ENCODE data around the gene OSM.
A peak's percentile ranks its signal among the peaks of the same experiment; 100 is the strongest.

OSM gene

DNA sequence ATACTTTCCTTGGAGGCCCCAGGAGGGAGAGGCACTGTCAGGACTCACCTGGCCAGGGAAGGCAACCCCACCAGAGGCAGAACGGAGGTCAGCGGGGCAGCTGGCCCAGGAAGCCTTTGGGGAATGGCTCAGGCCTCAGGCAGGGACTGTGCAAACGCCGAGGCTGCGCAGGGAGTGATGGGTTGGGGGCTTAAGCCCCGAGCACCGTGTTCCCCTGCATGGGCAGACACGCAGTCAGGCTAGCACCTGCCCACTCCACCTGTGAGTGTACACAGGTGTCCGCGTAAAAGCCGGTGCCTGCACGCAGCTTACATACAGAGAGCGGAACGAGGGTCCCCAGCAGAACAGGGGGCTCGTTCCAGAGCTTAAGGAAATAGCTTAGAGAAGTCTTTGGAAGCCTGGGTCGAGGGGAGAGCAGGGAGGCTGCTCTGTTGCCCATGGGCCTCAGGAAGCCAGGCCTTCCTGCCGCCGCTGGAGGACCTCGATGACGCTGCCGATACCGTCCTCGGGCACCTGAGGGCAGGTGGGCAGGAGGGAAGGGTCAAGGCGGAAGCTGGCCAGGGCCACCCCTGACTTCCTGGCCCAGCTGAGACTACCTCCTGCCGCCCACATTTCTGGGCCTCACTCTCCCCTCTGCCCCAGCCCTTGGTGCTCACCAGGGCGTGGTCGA lies 18.7 kb upstream of the OSM start:
- DNase-seq (ENCODE audit: low spot score): no peak

DNA sequence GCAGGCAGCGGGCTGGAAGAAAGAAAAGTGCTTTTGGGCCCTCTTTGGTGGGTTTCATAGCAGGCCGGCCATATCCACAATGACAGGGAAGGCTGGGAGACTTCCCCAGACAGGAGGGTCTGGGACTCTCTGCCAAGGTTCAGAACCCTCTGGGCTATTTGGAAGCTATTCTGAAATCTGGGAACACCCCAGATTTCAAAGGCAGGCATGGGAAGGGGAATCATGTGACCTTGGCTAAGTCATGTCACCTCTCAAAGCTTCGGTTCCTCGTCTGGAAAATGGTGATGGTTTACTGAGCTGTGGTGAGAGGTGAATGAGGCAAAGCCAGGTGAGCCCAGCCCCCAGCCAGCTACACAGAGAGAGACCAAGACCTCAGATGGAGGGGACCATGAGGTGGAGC lies 18.0 kb upstream of the OSM start:
- no peak for DNase-seq (ENCODE audit: low spot score)

DNA sequence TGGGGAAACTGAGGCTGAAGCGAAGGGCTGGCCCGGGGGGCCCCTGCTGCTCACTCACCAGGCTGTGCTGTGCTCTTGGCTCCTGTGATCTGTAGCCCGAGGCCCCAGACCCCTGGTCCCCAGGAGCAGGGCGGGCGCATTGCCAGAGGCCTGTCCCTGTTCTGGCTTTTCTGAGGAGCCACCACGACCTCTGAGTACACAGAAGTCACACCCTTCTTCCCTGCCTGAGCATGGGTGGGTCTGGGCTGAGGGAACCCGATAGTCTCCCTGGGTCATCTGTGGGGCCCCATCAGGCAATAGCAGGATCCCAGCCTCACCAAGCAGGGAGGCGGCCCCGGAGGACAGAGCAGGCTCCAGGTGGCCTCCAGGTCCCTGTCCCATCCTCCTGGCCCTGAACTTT lies 17.5 kb upstream of the OSM start:
- DNase-seq (ENCODE audit: low spot score): no peak

DNA sequence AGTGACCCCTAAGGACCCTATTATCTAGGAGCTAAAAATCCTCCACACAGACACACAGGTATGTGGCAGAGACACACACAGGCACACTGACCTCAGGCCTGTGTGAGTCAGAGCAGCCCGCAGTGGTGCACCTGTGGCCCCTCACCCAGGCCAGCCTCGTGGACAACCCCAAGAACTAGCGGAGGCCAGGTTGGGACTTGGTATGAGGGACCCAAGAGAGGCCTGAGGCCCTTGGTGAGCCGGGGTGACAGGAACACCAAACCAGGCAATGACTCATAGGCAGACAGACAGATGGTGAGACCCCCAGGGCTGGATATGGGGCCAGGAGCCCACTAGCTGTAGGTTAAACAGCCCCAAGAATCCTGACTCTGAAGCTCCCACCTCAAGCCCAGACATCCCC lies 16.7 kb upstream of the OSM start:
- no peak for DNase-seq (ENCODE audit: low spot score)

DNA sequence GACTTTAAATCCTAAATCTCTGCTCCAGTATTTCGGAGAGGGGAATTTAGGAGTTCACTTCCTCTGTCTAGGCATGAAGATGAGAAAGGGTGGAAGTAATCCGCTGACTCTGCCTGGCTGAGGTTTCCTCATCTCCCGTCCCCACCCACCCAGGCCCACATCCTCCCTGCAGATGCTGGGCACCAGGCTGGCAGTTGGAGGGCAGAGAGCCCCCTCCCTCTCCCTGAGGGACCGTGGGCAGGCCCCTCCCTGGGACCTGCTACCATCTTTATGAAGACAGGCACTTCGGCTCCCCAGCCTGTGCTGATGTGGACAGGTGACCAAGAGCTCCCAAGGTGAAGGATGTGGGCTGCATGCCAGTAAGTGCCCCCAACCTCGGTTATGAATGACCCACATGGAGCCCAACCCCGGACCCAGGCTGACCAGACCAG lies 16.0 kb upstream of the OSM start:
- DNase-seq (ENCODE audit: low spot score): no peak

DNA sequence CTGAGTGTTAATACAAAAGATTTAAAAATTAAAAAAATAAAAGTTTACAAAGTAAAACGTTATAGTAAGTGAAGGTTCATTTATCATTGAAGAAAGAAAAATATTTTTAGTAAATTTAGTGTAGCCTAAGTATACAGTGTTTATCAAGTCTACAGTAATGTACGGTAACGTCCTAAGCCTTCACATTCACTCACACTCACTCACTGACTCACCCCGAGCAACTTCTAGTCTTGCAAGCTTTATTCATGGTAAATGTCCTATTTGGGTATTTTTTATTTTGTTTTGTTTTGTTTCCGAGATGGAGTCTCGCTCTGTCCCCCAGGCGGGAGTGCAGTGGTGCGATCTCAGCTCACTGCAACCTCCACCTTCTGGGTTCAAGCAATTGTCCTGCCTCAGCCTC lies 13.9 kb upstream of the OSM start:
- DNase-seq (ENCODE audit: low spot score): no peak

DNA sequence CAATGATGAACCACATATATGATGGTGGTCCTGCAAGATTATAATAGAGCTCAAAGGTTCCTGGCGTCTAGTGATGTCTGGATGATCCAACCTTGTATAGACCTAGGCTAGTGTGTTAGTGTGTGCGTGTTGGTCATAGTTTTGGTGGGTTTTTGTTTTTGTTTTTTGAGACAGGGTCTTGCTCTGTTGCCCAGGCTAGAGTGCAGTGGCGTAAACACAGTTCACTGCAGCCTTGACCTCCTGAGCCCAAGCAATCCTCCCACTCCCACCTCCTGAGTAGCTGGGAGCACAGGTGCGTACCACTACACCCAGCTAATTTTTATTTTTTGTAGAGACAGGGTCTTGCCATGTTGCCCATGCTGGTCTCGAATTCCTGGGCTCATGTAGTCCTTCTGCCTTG lies 13.3 kb upstream of the OSM start:
- no peak for DNase-seq (ENCODE audit: low spot score)

DNA sequence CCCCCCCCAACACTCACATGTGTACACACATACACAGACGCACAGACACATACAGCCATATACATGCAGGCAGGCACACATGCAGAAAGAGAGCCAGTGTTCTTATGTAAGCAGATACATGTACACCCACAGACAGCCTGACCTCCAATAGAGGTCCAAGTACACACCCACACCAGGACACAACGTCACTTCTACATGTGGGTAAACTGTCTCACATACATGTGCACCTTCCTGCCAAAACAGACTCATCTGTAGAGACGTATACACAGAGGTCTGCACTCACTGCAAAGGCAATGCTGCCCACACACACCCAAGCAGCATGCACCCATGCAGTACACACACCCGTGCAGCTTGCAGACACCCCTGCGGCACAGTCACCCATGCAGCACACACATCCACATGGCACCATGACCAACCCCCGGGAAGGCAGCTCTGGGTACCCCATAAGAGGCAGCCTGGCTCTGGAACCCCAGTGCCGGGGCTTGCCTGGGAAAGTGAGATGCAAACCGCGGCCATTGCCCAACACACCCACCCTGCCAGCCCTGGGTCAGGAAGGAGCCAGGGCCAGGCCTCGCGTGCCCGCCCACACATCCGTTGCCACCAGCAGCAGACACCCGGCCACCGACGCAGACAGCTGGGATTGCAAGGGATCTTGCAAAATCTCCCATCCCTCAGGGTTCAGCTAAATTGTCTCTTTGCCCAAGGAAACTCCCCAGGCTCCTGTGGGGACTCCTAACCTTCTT lies 12.6 kb upstream of the OSM start:
- DNase-seq (ENCODE audit: low spot score): peak; percentile 63

DNA sequence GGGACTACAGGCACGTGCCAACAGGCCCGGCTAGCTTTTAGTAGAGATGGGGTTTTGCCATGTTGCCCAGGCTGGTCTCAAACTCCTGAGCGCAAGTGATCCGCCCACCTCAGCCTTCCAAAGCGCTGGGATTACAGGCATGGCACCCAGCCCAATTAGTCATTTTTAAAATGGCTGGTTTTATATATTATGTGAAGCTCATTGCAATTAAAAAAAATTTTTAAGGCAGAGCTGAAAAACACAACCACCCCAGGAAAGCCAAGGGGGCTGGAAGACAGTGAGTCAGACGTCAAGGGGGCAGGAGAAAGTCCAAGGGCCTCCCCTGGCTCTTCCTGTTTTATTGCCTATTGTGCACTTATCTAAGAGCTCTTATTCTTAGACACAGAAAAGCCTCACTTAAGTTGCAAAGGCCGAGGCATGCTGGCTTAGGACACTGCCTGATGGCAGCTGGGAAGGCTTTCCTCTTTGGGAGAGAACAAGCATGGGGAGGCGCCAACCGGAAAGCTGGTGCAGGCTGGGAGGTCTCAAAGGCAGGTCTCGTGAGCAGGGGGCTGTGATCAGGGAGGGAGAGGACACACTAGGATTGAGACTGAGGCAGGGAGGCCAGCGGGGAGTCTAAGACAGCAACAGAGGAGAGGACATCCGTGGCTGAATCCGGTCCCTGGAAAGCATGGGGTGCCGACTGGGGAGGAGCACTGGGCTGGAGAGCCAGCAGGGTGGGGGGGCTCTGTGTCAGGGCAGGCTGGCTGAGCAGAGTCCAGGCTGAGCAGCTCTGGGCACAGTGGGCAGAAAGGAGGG lies 11.1 kb upstream of the OSM start:
- no peak for DNase-seq (ENCODE audit: low spot score)

DNA sequence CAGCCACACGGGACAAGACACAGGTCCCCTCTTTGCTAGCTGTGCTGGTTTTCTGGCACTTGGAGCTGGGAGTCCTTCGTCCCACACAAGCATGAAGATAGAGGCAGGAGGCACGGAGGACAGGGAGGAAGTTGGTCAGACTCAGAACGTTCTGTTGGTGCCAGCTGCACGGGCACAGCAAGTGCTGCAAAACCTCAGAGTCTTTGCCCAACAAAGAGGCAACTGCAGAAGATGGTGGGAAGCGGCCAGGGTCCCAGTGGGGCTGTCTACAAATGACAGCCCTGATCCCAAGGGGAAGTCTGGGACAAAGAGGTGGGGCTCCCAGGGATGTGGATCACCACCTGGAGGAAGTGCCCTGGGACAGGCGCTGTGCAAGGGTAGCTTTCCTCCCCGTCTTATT lies 9.4 kb upstream of the OSM start:
- no peak for DNase-seq (ENCODE audit: low spot score)

DNA sequence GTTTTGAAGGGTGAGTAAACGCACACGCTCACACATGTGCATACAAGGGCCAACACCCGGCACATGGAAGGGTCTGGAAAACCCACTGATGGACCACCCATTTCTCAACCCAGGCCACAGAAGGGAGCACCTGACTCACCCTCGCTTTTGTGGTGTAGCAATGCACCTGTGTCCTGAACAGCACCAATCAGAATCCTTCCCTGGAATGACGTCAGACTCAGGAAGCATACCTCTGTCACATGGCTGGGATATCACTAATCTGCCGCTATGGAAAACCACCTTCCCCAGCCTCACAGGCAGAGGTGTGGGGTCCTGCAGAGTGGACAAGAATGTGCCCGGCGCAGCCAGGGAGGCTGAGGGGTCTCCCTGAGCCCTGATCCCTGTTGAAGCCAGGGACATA lies 9.0 kb upstream of the OSM start:
- DNase-seq (ENCODE audit: low spot score): no peak

DNA sequence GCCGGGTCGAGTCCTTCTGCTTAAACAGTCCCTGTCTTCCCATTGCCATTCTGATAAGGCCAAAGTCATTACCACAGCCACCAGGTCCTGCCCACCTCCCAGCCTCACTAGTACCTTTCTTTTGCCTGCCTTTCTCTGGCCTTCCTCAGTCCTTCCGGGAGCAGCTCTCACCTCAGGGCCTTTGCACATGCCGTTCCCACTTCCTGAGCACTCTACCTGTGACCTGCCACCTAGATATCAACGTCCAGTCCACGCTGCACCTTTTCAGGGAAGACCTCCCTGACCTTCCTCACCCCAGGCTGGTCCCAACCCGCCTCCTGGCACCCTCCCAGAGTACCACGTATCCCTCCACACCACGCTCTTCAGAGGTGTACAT lies 7.8 kb upstream of the OSM start:
- no peak for DNase-seq (ENCODE audit: low spot score)

DNA sequence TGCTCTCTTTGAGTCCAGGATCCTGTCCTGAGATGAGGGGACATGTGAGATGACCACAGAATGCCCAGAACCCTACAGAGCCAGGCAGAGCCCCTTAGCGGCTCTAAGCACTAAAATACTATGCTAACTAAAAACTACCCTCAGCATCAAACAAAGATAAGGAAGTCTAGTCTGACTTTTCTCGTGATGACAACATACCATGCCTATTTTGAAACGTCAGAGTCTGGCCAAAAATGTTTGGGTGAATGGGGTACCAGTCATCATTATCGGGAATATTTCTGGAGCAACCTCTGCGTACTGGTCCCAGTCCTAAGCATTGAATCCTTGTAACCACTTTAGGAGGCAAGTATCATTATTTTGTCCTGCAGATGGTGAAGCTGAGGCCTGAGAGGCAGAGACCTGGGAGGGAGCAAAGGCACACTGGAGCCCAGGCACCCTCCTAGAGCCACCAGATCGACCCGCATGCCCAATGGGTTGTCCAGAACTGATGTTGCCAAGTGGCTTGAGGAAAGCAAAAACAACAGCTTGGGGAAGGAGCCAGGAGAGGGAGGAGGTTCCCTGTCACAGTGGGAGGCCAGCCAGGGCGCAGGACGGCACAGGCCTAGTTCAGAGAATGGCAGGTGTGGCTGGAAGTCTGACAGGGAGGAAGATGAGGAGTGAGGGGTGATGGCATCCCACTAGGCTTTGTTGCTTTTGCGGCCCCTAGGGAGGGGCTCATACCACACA lies 7.2 kb upstream of the OSM start:
- no peak for DNase-seq (ENCODE audit: low spot score)

DNA sequence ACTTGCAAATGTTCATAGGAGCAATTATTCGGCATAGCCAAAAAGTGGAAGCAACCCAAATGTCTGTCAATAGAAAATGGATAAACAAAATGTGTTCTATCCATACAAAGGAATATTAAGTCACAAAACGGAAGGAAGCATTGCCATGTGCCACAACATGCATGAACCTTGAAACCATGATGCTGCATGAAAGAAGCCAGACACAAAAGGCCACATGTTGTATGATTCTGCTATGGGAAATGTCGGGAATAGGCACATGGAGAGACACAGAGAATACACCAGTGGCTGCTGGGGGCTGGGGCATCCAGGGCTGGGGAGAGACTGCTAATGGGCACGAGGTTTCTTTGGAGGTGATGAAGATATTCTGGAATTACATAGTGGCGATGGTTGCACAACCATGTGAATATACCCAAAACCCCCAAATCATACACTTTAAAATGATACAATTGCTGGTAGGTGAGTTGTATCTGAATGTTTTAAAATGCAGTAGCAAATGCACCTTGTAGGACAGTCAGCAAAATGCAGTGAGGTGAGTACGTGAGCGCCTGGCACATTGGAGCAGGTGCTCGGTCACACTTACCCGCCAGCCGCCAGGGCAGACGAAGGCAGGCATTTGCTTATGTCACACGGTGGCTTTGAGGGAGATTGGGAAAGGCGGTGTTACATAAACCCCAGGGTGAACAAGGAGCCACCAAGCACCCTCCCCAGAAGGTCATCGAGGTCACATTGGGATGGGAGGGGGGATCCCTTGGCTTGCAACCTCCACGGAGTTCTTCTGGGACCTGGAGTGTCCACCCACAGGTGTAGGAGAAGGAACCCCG lies 6.3 kb upstream of the OSM start:
- no peak for DNase-seq (ENCODE audit: low spot score)

DNA sequence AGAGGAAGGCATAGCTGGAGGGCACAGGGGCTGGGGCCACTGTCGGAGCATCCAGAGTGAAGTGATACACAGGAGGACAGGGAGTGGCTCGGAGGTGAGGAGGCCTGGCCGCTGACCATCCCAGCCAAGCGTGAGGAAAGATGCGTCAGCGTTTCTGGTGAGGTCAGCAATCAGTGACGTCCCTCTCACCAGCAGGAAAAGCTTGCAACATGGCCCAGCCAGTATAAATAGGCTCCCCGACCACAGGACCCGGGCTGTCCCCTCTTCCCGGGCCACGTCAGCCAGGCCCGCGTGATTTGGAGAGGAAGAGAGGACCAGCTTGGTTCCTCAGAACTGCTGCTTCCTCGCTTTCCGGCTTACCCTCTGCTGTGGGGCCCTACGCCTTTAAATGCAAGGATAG lies 4.2 kb upstream of the OSM start:
- peak; percentile 79 for DNase-seq (ENCODE audit: low spot score)

DNA sequence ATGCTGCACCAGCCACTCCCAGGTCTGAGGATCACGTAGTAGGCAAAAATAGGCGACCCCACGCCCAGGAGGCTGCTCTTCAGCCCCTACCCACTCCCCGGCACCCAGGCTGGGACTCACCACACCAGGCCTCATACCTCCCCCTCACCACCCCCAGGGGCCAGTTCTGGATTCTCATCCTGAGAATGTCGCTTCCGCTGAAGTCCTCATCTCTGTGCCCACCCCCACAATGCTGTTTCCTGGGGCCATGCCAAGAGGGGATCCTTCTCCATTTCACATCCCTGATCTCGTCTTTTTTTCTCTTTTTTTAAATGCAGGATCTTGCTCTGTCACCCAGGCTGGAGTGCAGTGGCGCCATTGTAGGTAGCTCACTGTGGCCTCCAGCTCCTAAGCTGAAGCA lies 1.7 kb upstream of the OSM start:
- no peak for DNase-seq (ENCODE audit: low spot score)

DNA sequence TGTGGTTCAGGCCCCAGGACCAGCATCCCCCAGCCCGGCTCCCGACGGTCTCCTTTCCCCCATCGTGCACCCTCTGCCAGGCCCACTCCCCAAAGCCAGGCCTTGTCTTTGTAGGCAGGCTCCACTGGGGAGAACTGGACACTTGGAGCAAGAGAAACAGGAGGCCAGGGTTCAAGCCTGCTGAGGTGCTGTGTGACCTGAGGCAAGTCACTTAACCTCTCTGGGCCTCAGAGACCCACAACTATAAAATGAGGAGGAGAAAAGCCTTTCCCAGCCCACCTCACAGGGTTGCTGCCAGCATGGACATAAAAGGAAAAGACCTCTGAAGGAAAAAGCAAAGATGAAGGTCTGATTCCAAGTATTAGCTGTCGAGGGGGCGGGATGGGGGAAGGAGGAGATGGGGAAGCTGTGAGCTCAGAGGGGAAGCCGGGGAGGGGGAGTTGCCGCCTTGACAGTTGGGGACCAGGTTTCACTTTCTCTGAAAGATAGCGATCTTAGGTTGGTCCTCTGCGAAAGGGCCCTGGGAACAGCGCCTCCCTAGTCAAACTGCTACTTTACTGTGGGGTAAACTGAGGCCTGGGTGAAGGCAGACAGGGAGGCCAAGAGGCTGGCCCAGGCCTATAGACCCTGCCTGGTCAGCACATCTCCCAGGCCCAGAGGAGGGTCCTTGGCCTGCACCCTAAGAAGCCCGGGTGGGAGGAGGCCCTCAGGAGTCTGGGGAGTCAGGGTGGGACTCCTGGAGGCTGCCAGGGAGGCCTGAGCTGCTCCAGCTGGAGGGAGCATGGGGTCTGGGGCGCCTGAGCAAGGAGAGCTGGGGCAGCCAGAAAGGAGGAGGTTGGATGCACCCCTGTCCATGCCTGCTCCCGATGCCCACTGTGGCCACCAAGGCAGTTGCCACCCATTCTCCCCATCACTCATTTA lies 991 bp upstream of the OSM start:
- DNase-seq (ENCODE audit: low spot score): no peak

DNA sequence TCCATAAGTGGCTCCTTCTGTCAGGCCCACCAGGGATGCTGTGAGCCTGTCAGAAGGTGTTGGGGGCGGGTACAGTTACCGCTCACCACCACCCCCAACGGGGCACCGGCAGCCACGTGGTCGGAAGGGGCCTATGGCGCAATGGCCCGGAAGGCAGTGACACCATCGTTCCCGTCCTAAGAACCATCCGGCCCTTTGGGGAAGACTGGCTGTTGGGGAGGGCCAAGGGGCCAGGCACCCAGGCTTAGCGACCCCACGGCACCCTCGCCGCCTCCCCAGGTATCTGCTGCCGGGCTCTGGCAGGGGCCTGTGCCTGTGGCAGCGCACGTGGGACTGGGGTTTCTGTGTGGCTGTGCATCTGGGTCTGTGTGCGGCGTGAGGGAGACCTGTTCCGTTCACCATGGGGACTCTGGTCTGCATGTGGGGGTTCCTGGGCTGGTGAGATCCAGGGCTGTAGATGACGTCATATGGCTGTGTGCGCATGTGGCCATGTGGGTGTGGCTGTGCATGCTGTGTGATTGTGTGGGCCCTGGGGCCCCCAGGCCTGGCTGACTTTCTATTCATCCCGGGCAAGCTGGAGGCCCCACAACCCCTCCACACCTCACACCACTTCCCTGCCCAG lies 717 bp downstream of the OSM start:
- DNase-seq (ENCODE audit: low spot score): peak; percentile 59

DNA sequence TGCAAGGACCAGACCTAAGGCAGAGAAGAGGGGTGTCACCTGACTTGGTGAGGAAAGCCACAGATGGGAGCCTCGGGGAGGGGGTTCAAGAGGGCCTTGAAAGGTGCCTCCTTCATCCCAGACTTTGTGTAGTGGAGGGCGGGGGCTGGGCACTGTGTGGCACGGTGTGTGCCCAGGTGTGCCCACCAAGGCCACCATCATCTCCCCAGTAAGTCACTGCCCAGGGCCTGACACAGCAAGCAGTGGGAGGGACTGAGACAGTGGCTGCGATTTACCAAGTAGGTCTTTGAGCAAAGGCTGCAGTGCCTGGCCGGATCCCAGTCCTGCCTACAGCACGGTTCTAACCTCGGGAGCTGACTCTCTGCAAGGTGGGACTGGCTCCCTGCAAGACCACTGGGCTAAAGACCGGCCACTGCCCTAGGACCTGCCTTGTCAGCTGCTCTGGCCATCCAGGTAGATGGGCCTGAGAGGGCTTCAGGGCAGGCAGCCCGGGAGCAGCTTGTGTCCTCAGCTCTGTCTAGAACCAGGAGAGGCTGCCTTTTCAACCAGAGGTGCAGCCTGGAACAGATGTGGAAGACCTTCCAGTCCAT lies 1.4 kb downstream of the OSM start:
- DNase-seq (ENCODE audit: low spot score): no peak

DNA sequence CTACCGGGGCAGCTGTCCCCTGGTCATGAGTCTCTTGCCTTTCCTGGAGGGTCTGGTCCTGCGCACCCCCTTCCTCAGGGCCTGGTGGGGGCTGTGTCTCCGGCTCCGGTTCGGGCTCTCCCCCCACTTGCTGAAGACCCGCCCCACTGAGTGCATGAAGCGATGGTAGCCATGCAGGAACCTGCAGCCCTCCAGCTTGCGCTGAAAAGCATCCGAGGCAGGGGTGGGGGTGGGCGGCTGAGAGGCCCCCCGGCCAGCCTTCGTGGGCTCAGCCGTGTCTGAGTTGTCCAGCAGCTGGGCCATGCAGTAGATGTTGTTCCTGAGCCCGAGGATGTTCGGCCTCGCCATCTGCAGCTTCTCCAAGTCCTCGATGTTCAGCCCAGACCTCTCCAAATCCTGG lies 2.8 kb downstream of the OSM start:
- DNase-seq (ENCODE audit: low spot score): no peak
